HG02798 (cell line): ENCODE measurements around the gene ARHGEF5.

Experiments used
- ATAC-seq: cut with Tn5 transposase; IDR thresholded peaks from one replicate; pipeline ENCODE4 v1.9.1; 2021; ENCODE audit warnings: mild to moderate bottlenecking; ENCODE audit not compliant: unreplicated experiment, poor library complexity

The ARHGEF5 gene

DNA sequence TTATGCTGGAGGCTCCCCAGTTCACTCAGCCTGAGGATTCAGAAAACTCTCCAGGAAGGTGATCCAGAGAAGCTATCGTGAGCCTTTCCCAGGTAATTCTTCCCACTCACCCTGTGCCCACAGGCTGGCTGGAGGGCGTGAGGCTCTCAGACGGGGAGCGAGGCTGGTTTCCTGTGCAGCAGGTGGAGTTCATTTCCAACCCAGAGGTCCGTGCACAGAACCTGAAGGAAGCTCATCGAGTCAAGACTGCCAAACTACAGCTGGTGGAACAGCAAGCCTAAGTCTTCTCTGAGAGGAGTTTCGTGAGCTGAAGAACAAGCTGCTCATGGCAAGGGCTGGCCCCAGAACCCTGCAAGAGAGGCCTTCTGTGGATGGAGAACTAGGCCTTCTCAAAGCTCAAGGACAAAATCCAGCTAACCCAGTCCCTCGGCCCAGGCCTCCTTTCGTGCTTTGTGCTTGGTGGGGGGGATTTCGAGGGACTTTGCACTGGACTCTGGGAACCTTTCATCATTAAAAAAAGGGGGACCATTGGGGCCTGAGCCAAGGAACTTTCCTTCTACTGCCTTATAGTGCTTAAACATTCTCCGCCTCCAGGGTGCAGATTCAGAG lies 24.7 kb downstream of the ARHGEF5 start:
- no peak for ATAC-seq

DNA sequence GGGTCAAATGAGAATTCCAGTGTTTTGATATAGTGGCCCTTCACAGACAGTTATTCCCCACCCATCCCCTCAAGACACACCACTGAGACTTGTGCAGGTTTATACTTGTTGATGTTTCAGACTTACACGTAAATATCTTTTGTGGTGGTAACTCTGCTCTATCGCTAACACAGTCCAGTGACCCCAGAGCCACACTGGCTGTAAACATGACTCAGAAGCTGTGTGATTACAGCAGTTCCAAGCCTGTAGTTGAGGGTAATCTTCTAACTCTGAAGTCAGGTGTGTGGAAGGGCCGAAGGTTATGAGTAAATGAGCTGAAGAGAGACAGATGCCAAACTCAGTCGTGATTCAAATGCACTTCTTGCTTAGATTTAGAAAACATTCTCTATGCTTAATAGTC lies 28.9 kb downstream of the ARHGEF5 start:
- peak; percentile 85 for ATAC-seq

DNA sequence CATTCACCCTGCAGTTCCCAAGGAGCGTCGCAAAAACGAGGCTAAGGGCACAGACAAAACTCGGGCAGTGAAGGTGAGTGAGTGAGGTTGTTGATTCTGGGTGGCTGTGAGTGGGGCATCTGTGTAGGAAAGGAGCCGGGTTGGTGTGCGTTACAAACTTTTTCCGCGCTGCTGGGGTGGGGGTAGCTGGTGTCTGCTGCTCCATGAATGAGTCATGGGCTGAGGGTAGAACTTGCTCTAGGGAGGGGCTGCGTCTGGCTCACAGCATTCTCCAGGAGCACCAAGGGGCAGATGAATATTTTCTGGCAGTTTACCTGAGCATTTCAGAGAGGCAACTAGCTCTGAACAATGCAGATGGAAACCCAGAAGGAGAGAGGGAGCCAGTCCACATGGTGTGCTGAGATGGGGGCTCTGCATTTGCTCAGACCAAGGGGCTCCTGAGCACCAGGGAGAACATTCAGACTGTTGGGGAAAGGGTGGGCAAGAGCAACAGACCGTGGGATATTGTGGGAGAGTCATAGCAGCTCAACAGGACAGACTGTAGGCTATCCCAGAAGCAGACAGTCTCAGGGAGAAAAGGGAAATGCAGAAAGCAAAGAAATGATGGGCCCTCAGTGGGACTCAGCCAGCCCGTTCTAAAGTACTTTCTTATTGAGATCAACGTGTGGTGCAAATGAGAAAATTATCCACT lies 29.5 kb downstream of the ARHGEF5 start:
- ATAC-seq = peak; percentile 30

DNA sequence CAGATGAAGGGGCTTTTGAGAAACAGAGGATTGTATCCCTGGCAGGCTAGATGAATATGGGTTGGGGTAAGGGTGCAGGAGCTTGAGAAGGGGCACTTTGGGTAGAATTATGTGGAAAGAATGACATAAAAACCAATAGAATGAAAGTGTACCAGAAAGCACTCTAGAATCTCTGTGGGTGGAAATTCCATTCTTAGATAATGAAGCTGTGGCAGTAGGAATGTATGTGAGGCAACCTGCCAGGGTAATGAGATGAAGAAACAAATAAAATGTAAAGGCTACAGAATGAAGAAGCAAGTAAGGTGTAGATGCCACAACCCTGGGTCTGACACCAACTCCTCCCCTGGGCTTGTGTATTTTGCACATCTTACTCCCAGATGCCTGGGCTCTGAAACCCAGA lies 31.5 kb downstream of the ARHGEF5 start:
- no peak for ATAC-seq

DNA sequence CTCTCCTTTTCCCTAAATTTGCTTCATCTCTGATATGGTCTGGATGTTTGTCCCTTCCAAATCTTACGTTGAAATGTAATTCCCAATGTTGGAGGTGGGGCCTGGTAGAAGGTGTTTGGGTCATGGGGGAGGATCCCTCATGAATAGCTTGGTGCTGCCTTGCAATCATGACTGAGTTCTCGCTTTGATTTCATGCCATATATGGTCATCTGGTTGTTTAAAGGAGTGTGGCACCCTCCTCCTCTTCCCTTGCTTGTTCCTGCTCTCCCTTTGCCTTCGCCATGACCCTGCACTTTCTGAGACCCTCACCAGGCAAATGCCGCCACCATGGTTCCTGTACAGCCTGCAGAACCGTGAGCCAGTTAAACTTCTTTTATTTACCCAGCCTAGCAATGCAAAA lies 33.7 kb downstream of the ARHGEF5 start:
- no peak for ATAC-seq

DNA sequence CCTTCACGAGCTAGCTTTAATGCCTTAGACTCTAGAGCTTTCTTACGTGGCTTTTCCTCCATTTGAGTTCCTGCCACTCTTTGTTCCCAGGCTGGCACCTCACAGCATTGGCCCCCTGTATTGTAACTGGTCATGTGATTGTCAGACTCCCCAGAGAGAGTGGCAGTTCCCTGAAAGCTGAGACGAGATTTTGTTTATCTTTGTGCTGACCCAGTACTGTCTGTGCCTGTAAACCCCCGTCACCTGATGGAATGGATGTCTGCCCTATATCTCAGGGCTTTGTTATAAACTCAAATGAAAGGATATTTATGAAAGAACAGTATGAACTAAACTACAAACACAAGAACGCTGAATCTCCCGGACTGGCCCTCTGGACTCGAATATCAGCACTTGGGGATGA lies 35.3 kb downstream of the ARHGEF5 start:
- no peak for ATAC-seq

DNA sequence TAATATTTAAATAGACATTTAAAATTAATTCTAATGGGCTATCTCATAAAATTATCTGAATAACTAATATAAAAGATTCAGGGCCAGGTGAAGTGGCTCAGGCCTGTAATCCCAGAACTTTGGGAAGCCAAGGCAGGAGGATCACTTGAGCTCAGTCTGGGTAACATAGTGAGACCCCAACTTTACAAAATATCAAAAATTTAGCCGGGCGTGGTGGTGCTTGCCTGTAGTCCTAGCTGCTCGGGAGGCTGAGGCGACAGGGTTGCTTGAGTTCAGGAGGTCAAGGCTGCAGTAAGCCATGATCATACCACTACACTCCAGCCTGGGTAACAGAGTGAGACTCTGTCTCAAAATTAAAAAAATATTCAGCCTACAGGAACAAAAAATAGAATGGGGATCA lies 35.8 kb downstream of the ARHGEF5 start:
- ATAC-seq = no peak

DNA sequence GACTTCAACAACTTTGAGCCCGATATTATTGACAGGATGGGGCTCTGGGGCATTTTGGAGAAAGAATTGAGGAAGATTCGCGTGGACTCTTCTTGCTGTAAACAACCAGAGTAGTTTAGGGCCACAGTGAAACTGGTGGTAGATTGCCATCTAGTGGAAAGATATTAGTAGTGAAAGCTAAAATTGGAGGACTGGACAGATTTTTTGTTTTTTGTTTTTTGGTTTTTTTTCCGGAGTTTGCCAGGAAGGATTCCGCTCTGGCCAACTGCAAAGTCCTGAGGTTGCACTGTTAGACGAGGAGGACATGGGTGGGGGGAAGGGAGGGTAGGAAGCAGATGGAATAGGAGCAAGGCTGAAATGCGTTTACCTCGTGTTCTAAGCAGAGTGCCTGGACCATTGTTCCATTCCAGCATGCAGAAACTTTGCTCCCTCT lies 36.6 kb downstream of the ARHGEF5 start:
- ATAC-seq = peak; percentile 78

DNA sequence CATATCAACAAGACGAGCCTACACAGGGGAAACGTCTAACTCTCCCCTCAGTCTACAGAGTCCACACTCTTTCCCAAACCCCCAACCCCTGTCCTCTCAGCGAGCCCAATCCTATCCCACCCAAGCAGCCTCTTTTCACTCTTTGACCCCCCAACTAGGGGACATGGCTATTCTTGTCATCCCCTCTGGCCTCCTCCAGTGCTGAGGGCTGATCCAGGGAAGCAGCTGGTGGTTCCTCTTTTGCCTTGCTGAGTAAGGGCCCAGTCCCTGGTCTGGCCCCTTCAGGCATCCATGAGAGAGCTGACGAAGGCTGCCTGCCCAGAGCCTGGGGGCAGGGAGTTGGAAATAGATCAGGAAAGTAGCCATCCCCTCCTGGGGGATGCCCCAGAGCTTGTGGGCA lies 41.9 kb downstream of the ARHGEF5 start:
- no peak for ATAC-seq

DNA sequence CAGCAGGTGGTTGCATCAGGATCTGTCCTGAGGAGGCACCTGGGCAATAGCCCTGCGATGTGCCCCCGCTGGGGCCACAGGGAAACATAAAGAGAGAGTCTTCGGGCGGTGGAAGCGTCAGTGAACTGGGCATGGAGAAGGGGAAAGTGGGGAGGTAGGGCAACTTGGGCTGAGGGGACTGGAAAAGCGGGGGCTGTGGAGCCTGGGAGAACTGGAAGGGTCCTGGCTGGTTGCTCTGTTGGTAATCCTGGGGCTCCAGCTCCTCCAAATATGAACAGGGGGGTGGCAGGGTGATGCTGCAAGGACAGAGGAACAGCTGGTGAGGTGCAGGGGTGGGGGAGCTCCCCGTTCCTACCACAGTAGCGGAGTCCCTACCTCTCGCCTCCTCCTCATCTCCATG lies 43.1 kb downstream of the ARHGEF5 start:
- ATAC-seq = no peak

DNA sequence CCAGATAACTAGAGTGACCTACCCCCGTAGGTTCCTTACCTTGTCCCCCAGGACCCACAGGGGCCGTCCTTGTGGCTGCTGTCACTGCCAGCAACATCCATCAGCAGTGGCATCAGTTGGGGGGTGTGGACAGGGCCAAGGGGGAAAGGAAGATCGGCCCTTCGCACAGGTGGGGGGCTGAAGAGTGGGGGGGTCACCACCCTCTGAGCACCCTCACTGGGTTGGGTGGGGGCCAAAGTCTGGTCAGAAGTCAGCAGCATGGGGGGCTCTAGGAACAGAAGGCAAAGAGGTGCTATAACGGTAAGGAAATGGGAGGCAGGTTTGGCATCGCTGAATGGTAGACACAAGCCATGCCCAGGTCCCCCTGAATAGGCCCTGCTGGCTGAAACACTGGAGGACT lies 43.7 kb downstream of the ARHGEF5 start:
- ATAC-seq = no peak

DNA sequence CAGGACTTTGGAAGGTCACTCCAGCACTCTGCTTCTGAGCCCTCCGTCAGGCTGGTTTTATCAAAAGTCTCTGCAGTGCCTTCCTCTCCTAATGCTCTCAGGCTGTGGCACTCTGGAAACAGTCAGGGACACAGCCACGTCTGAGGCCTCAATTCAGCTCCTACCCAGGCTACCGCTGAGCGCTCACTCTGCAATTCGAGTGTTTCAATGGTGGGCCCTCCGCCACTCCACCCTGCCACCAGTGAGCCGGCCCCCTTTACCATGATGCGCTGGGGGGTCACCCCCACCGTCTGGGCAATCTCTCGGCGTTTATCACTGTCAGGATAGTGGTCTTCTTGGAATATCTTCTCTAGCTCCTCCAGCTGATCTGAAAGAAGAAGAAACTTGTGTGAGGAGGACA lies 44.7 kb downstream of the ARHGEF5 start:
- no peak for ATAC-seq

DNA sequence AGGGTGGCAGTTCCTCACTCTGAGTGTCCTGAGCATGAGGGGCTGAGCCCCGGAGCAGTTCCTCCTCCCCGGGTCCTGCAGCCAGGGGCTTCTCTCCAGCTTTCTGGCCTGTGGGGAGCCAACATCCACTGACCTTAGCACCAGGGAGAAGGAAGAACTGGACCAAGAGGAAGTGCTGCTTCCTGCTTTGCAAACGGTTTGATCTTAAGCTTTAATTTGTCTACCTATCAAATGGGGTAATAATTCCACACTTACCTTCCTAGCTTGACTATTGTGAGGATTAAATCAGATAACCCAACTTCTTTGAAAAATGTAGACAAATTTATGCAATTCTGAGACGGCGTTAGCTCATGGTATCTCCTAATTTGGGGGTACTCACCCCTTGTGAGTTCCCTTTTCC lies 46.3 kb downstream of the ARHGEF5 start:
- no peak for ATAC-seq

DNA sequence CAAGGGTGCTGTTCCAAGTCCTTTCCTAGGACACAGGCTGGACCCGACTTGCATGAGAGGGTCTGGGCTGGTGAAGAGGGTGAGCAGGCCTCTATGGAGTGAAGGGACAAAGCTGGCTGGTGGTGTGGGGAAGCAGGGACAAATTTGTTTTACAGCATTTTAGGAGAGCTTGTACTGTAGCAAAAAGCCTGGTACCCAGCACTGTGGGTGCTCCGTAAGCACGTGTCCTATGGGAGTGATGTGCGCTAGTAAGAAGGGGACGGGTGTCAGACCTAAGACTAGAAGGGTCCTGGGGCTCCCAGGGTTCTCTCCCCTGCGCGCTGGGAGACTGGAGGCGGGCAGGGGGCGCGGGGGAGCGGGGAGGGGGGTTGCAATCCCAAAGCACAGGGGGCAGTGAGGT lies 47.9 kb downstream of the ARHGEF5 start:
- no peak for ATAC-seq

DNA sequence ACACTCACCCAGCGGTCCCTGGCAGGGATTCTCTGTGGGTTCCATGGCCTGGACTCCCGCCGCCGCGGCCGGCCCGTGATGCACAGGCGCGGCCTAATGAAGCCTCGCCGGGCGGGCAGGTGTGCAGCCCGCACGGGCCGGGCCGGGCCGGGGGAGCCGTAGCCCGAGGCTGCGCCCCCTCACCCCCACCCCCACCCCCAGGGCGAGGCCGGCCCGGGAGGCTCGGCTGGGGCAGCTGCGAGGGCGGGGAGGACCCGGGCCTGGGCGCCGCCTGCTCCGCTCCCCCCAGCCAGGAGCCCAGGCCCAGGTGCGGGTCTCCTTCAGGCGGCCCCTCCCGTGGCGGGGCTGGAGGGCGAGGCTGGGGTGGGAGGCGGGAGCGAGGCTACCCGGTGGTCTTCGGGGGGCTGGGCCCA lies 48.5 kb downstream of the ARHGEF5 start, which contains the start of gene NOBOX:
NOBOX (minus strand) TSS at position 45 of the 413 bp plus-strand sequence.
- ATAC-seq = no peak

DNA sequence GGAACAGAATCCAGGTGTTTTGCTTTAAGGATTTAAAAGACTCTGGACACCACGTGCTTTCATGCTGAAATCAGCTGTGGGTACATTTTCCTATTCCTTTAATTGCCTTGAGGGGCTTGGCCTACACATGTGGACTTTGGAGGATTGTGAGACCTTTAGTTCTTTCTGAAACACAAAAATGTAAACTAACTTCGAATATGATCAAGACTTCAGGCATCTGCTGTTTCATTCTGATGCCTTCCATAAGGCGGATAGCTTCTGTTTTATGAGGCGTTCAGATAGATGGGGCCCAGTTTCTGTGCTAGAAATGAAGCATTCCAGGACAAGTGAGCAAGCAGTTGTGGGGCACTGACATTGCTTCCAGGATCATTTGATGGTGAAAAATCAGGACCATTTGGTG lies 49.7 kb downstream of the ARHGEF5 start:
- ATAC-seq = no peak

DNA sequence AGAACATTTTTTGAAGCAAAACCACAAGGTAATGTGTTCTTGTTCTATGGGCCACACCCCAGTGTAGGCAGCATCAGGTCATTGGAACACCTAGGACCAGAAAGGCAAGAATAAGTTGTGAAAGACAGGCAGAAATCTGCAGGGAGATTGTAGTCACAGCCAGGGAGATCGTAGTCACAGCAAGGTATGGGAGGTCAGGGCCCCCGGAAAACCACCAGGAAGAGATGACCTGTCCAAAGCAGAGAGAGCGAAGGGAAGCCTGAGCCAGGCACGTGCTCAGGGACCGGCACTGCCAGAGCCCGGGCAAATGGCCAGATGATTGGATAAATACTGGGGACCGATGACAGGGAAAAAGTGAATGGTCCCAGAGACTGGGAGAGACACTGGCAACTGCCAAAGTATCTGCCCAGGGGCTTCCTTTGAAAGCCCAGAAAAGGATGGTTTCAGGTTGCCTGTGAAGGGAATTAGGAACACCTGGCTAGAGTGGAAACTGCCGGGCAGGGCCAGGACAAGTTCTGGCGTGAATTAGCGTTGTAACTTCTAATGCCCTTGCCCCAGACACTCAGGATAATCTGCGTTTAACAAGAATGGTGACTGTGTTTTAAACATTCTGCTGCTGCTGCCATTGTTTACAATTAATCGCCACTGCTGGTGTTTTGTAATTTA lies 52.2 kb downstream of the ARHGEF5 start:
- ATAC-seq = no peak

DNA sequence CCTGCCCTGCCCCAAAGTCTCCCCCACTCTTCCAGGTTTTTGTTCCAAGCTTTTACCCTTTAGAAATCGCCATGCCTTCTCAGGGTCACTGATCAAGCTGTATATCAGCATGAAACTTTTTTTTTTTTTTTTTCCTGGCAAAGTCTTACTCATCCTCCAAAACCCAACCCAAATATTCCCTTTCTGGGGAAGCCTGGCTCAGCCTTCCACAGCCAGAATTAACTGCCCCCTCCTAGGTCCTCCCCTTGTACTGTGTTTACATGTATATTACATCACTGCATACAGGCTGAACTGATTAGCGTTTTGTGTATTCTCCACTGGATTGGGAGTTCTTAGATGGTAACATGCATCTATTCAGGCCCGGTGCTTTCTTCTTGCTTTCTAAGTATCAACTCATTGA lies 52.9 kb downstream of the ARHGEF5 start:
- ATAC-seq = no peak

DNA sequence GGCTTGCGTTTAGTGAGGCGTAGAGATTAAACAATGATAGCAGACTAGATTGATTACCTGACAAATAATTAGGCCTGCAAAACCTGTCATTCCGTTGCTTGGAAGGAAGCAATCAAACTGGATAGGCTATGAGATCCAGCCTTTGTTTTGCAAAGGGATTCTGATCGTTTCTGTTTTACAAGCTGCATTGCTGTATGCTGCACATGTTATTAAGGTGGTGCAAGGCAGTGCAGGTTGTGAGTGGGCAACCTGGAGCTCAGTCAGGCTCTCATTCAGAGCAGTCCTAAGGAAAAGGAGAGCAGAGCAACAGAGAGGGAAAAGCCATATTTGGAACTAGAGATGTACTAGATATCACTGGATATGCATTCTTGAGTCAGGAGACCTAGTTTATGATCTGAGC lies 55.2 kb downstream of the ARHGEF5 start:
- ATAC-seq = no peak

DNA sequence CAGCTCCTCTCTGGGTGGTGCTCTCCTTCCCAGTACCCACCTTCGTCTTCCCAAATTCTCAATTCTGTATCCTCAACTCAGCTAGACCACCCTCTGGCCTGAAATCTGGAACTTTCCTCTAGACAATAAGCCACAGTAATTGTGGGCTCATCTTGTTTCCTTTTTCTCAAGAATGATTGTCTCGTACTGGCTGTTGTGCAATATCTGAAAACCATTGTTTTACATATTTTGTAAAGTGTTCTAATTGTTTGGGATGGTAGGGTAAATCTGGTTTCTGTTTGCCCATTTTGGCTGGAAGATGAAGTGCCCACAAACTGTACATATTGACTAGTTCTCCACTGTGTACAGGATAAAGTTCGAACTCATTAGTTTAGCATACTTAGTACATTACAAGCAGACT lies 59.6 kb downstream of the ARHGEF5 start:
- ATAC-seq = no peak

DNA sequence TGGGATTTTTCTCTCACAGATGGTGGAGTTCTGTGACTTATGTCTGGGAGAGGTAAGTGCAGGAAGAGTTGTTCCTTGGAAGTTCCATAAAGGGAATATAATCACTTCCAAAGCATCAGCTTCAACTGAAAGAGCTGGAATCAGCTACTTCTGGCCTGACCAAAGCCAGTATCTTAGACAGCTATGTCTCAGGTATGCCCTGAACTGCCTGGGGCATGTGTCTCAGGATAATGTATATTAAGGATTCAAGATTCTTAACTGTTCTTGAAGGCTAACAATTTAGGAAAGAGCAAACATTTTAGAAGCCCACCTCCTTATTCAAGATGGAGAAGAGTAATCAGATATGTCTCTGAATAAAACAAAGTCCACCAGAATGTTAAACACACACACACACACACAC lies 60.7 kb downstream of the ARHGEF5 start:
- ATAC-seq = no peak

DNA sequence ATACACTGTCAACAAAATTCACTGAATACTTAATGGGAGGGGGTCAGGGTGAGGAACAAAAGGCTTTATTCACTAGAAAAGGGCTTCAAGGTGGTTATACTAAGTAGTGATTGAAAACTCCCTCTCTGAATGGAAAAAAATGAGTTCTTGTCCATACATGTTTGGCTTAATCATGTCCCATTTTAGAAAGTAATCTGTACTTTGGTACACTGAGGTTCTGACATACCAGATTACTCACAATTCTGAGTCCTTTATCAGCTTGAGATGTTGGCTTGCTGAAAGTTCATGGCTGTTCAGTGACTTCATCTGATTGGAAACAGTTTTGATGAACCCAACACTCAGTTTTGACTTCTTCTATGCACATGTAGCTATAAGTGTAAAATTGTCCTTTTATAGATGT lies 61.1 kb downstream of the ARHGEF5 start:
- ATAC-seq = no peak
